CD8-positive, alpha-beta memory T cell (primary cell): ENCODE measurements around the gene ZC3H7A. TPM values are rescaled to one million over a fixed set of nuclear protein-coding genes. Genes with fewer than 3 reads are reported as not detected.
A peak's percentile ranks its signal among the peaks of the same experiment; 100 is the strongest.

Source experiments
- CTCF ChIA-PET: fragments of 350-600 bp; sonication (Branson Sonifier 250); formaldehyde crosslinking; loops from one replicate; lab custom pipeline; 2021; ENCODE audit warnings: antibody characterized with exemption; lab: Charles Lee
- POLR2A ChIA-PET: fragments of 350-600 bp; sonication (Branson Sonifier 250); formaldehyde crosslinking; loops from one replicate; lab custom pipeline; 2021; ENCODE audit warnings: antibody characterized with exemption; lab: Charles Lee
- DNase-seq, 5 donors: peaks; one replicate each; pipeline versions ENCODE4 v3.0.0 to v3.0.0-alpha.2; 2020 to 2022; ENCODE audit warnings: mixed read lengths in 1 of 5
- H3K27ac ChIP-seq: one replicate; pipeline ENCODE4 v1.7.0; 2013; ENCODE audit warnings: low read depth, mild to moderate bottlenecking, low read length, moderate library complexity
- H3K27me3 ChIP-seq: 2 replicates; pipeline ENCODE4 v1.7.0; 2013; ENCODE audit warnings: low read length, mild to moderate bottlenecking; ENCODE audit not compliant: insufficient read depth, poor library complexity, severe bottlenecking
- H3K36me3 ChIP-seq: 2 replicates; pipeline ENCODE4 v1.7.0; 2013; ENCODE audit warnings: mild to moderate bottlenecking, low read length, moderate library complexity; ENCODE audit not compliant: insufficient read depth
- H3K4me1 ChIP-seq: 2 replicates; pipeline ENCODE4 v1.7.0; 2013; ENCODE audit warnings: mild to moderate bottlenecking, low read length, moderate library complexity; ENCODE audit not compliant: insufficient read depth
- H3K4me3 ChIP-seq: 2 replicates; pipeline ENCODE4 v1.7.0; 2013; ENCODE audit warnings: mild to moderate bottlenecking, low read length
- H3K9me3 ChIP-seq: 2 replicates; pipeline ENCODE4 v1.7.0; 2013; ENCODE audit warnings: mild to moderate bottlenecking, low read length
- H3K27ac Mint-ChIP-seq, 8 donors: one replicate each; pipeline ENCODE4 v1.8.0; 2020 to 2021; ENCODE audit warnings: mixed read lengths in 8 of 8, mild to moderate bottlenecking in 6 of 8, inconsistent platforms in 3 of 8, moderate library complexity in 3 of 8
- H3K27me3 Mint-ChIP-seq, 2 donors: one replicate each; pipeline ENCODE4 v1.8.0; 2020 to 2021; ENCODE audit warnings: mixed read lengths in 2 of 2, mild to moderate bottlenecking in 1 of 2, moderate library complexity in 1 of 2
- H3K36me3 Mint-ChIP-seq, 3 donors: one replicate each; pipeline ENCODE4 v1.8.0; 2020 to 2021; ENCODE audit warnings: mixed read lengths in 3 of 3, inconsistent platforms in 1 of 3, mild to moderate bottlenecking in 1 of 3
- H3K4me1 Mint-ChIP-seq, 3 donors: one replicate each; pipeline ENCODE4 v1.8.0; 2020 to 2021; ENCODE audit warnings: mixed read lengths in 3 of 3, inconsistent platforms in 1 of 3, mild to moderate bottlenecking in 1 of 3
- H3K4me3 Mint-ChIP-seq, 7 donors: one replicate each; pipeline ENCODE4 v1.8.0; 2020 to 2021; ENCODE audit warnings: mixed read lengths in 7 of 7, mild to moderate bottlenecking in 6 of 7, moderate library complexity in 4 of 7, inconsistent platforms in 2 of 7
- H3K9me3 Mint-ChIP-seq, 5 donors: one replicate each; pipeline ENCODE4 v1.8.0; 2020 to 2022; ENCODE audit warnings: mixed read lengths in 5 of 5, mild to moderate bottlenecking in 3 of 5, moderate library complexity in 2 of 5, inconsistent platforms in 1 of 5
- polyA plus RNA-seq: library from polyadenylated mRNA; unstranded; fragments of 300-500 nt; fragmentation: Illumina TruSeq; gene quantifications from one replicate; pipeline ENCODE4 v1.2.3, GENCODE V29; 2021
- total RNA-seq, 2 experiments: library from RNA; stranded (reverse); gene quantifications; one replicate each; pipeline ENCODE4 v1.2.3, GENCODE V29; 2021

The ZC3H7A gene
- total and polyA plus RNA-seq, 3 experiments from 2014 or later: 35.6 to 54.2 (median 51.9) TPM

DNA sequence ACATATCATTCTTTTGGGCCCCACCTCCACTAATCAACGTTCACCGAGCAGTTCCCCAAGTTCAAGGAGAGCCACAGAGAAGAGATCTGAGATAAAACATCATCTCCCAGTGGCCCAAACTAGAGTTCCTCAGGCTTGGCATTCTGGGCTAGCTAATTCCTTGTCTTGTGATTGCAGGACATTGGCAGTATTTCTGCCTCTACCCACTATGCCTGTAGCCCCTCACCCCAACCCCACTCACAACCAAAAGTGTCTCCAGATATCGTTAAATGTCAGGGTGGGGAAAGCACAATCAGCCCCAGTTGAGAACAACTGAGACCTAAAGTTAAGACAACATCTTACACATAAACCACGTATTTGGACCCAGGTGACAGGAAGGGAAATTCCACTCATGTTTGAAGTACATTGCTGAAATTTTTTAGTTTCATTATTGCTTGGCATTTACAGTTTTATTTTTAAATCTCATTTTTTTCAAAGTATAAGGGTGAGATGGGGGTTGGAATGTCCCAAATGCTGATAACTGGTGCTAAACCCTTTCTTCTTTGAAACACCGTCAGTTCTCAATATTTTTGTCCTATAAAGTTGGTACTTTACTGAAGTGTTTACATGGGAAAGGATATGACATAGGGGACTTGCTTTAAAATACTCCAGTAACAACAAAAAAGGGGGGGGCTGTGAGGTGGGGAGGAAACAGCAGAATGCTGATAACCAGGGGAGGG, 13.6 kb downstream of the ZC3H7A start:
- Mint-ChIP-seq H3K36me3 (peaks cover 0 to 34% (median 3%) of the 10 kb centered on the region in 3 donors), H3K9me3 (no peaks in the 10 kb centered on the region), H3K4me1 (peaks cover 50 to 69% (median 66%) of the 10 kb centered on the region in 3 donors), H3K4me3 (peak overlapping the region; percentile 75 to 93 (median 86)), H3K27ac (peak overlapping the region; percentile 96 to 99 (median 98)), H3K27me3 (no peaks in the 10 kb centered on the region)
- H3K36me3 ChIP-seq: peaks cover 4% of the 10 kb centered on the region
- H3K27me3 ChIP-seq: no peaks in the 10 kb centered on the region
- peak overlapping the region; percentile 83 for H3K27ac ChIP-seq
- peaks cover 45% of the 10 kb centered on the region for H3K4me1 ChIP-seq
- ChIA-PET POLR2A (interaction anchor here (1.8 to 3.7 kb wide), 3 partner anchors 14 to 42 kb away, joined by 7 to 45 read pairs (median 9); partner anchors contain the start of genes TXNDC11 and ZC3H7A), CTCF (interaction anchor here (1.0 to 8.1 kb wide), 2 partner anchors 14 to 41 kb away, joined by 4 to 92 read pairs; partner anchors contain the start of genes TXNDC11 and ZC3H7A)
- H3K9me3 ChIP-seq: no peaks in the 10 kb centered on the region
- H3K4me3 ChIP-seq: peak overlapping the region; percentile 58
- DNase-seq: peak; percentile 24 to 81 (median 68)

DNA sequence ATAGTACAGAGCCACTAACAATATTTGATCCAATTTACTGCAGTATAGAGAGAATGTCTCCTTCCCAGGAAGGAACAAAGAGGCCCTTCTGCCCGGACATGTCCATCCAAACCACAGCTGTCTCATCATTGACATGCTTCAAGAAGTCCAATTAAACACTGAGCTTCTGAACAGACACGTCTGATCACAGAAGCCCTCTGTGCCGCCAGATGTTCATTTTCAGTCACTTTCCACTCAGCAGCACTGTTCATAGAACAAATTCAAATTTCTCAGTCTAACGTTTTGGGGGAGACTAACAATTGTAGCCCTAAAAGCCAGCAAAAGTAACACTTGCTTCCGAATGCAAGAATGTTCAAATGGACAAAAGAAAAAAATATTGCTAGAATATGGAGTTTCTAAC, 15.3 kb downstream of the ZC3H7A start:
- H3K9me3 Mint-ChIP-seq: no peaks in the 10 kb centered on the region
- no peaks in the 10 kb centered on the region for H3K27me3 Mint-ChIP-seq
- H3K27ac ChIP-seq: peak overlapping the region; percentile 83
- no peak overlapping the region for H3K4me3 ChIP-seq
- no peaks in the 10 kb centered on the region for H3K27me3 ChIP-seq
- H3K9me3 ChIP-seq: no peaks in the 10 kb centered on the region
- peaks cover 4% of the 10 kb centered on the region for H3K36me3 ChIP-seq
- H3K36me3 Mint-ChIP-seq: peaks cover 0 to 40% (median 3%) of the 10 kb centered on the region in 3 donors
- CTCF ChIA-PET: interaction anchor here (1.0 to 8.1 kb wide), 3 partner anchors 12 to 286 kb away, joined by 3 to 92 read pairs (median 6); partner anchors contain the start of gene ZC3H7A
- DNase-seq: no peak
- H3K27ac Mint-ChIP-seq: peak overlapping the region; percentile 86 to 99 (median 96)
- H3K4me1 ChIP-seq: peaks cover 39% of the 10 kb centered on the region
- H3K4me1 Mint-ChIP-seq: peaks cover 36 to 53% (median 49%) of the 10 kb centered on the region in 3 donors
- peak overlapping the region; percentile 0 to 84 (median 13) for H3K4me3 Mint-ChIP-seq
- POLR2A ChIA-PET: interaction anchor here (2.0 kb wide), 2 partner anchors 16 to 40 kb away, joined by 9 read pairs; partner anchors contain the start of genes TXNDC11 and ZC3H7A

DNA sequence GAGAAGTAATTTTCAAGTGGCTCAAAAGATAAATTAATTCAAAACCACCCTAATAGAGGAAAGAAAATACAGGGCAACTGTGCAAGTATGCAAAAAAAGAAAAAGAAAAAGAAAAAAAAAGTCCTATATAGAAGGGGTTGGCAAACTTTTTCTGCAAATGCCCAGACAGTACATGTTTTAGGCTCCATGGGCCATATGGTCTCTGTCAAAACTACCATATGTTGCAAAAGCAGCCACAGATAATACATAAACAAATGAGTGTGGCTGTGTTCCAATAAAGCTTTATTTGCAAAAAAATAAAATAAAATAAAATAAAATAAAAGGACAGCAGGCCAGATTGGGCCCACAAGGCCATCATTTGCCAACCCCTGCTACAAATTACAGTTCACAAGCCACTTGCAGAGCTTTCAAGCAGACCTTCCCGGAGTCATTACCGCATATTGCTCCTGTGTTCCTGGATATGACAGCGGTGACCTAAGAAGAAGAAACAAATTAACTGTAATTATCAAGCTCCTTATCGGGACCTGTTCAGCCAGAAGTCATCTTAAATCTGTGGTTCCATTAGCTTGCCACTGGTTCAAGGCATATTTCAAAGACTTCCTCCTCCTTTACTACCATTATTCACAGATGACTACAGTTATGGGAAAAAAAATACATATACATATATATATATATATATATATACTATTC, 15.9 kb downstream of the ZC3H7A start:
- H3K27ac Mint-ChIP-seq: peak overlapping the region; percentile 63 to 99 (median 96)
- Histone ChIP-seq H3K27ac (no peak overlapping the region), H3K4me1 (peaks cover 33% of the 10 kb centered on the region), H3K4me3 (no peak overlapping the region), H3K36me3 (peaks cover 10% of the 10 kb centered on the region), H3K9me3 (no peaks in the 10 kb centered on the region), H3K27me3 (no peaks in the 10 kb centered on the region)
- peaks cover 29 to 47% (median 43%) of the 10 kb centered on the region in 3 donors for H3K4me1 Mint-ChIP-seq
- H3K27me3 Mint-ChIP-seq: no peaks in the 10 kb centered on the region
- no peak overlapping the region for H3K4me3 Mint-ChIP-seq
- H3K36me3 Mint-ChIP-seq: peaks cover 0 to 46% (median 3%) of the 10 kb centered on the region in 3 donors
- ChIA-PET POLR2A (interaction anchor here (2.0 kb wide), 2 partner anchors 16 to 39 kb away, joined by 9 read pairs; partner anchors contain the start of genes TXNDC11 and ZC3H7A), CTCF (interaction anchor here (0.9 to 8.1 kb wide), 4 partner anchors 11 to 287 kb away, joined by 3 to 92 read pairs (median 4); partner anchors contain the start of gene ZC3H7A)
- DNase-seq: no peak
- H3K9me3 Mint-ChIP-seq: no peaks in the 10 kb centered on the region

DNA sequence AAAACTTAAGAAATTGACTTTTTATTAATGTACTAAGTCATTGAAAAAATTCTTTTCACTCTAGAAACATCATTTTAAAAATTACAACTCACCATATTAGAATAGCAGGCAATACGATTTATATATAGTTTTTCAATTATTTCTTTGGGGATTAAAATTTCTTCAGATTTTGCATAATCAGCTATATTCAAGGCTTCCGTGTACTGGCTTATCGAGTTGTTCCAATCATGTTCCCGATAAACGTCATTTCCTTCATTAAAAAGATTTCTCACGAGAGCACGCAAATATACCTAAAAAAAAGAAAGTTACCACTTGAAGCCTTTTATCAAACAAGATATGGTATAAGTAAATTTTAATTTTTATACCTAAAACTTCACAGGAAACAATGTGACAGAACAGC, 18.0 kb downstream of the ZC3H7A start:
- Histone ChIP-seq H3K27me3 (no peaks in the 10 kb centered on the region), H3K27ac (no peak overlapping the region), H3K36me3 (peaks cover 18% of the 10 kb centered on the region), H3K9me3 (no peaks in the 10 kb centered on the region), H3K4me3 (no peak overlapping the region), H3K4me1 (peaks cover 22% of the 10 kb centered on the region)
- Mint-ChIP-seq H3K36me3 (peaks cover 5 to 63% (median 8%) of the 10 kb centered on the region in 3 donors), H3K27ac (no peak overlapping the region), H3K9me3 (no peaks in the 10 kb centered on the region), H3K4me3 (no peak overlapping the region), H3K4me1 (peaks cover 23 to 33% (median 33%) of the 10 kb centered on the region in 3 donors), H3K27me3 (no peaks in the 10 kb centered on the region)
- no peak for DNase-seq
- ChIA-PET POLR2A (no interaction called here), CTCF (interaction anchor here (1.2 kb wide), 1 partner anchor 18 kb away, joined by 4 read pairs; the partner anchor contains the start of gene ZC3H7A)

DNA sequence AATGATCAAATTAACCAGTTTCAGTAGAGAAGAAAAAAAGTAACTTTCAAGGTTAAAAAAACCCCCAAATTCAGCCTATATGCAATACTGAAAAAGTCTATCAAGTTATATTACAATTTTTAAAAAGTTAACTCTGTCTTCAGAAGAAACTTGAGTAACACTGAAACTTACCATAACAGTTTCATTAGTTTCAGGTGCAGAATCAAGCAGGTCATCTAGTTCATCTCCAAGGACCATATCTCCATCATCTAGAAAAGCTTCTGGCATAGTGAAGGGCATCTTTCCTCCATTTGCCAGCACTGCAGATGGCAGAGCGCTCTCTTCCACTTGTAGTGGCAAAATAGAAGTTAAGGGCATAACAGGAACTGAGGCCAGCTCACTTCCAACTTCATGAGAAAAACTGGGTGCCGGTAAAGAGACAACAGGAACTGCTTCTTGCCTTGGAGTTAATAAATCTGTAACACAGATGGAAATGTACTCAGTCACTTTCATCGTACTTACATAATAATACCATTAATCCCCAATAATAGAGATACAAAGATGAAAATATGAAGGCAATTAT, 22.9 kb downstream of the ZC3H7A start:
- Mint-ChIP-seq H3K4me1 (no peaks in the 10 kb centered on the region), H3K9me3 (no peaks in the 10 kb centered on the region), H3K27me3 (no peaks in the 10 kb centered on the region), H3K4me3 (no peak overlapping the region), H3K27ac (peak overlapping the region in 3 of 8 donors; percentile 3 to 66 (median 47)), H3K36me3 (peaks cover 15 to 74% (median 15%) of the 10 kb centered on the region in 3 donors)
- peaks cover 32% of the 10 kb centered on the region for H3K36me3 ChIP-seq
- H3K27me3 ChIP-seq: no peaks in the 10 kb centered on the region
- no peak for DNase-seq
- no peak overlapping the region for H3K4me3 ChIP-seq
- ChIA-PET POLR2A (no interaction called here), CTCF (no interaction called here)
- no peak overlapping the region for H3K27ac ChIP-seq
- H3K4me1 ChIP-seq: no peaks in the 10 kb centered on the region
- no peaks in the 10 kb centered on the region for H3K9me3 ChIP-seq

DNA sequence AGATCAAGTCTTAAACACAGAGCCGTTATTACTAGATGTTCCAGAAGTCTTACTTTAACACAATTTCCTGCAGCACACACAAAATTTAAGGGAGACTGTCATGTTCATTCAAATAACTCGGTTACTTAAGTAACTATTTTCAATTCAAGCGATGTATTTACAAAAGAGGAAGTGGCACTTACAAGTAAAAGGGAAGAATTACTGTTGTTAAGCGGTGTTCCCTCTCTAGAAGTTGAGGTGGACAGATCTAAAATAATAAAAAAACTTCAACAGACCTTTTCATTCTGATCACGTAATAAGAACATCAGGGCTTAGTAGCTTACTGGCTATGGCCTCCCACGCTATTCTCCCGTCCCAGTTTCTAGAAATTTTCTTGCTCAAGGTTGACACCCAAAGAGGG, 28.2 kb downstream of the ZC3H7A start:
- Histone ChIP-seq H3K27ac (no peak overlapping the region), H3K27me3 (no peaks in the 10 kb centered on the region), H3K36me3 (peaks cover 47% of the 10 kb centered on the region), H3K4me1 (no peaks in the 10 kb centered on the region), H3K9me3 (no peaks in the 10 kb centered on the region), H3K4me3 (no peak overlapping the region)
- H3K4me3 Mint-ChIP-seq: no peak overlapping the region
- no peaks in the 10 kb centered on the region for H3K9me3 Mint-ChIP-seq
- ChIA-PET POLR2A (no interaction called here), CTCF (interaction anchor here (1.6 to 2.0 kb wide), 2 partner anchors 12 to 28 kb away, joined by 6 to 8 read pairs; partner anchors contain the start of gene ZC3H7A)
- DNase-seq: no peak
- H3K36me3 Mint-ChIP-seq: peaks cover 8 to 79% (median 31%) of the 10 kb centered on the region in 3 donors
- H3K4me1 Mint-ChIP-seq: peaks cover 0 to 4% (median 0%) of the 10 kb centered on the region in 3 donors
- no peaks in the 10 kb centered on the region for H3K27me3 Mint-ChIP-seq
- H3K27ac Mint-ChIP-seq: peak overlapping the region in 4 of 8 donors; percentile 7 to 82 (median 72)

DNA sequence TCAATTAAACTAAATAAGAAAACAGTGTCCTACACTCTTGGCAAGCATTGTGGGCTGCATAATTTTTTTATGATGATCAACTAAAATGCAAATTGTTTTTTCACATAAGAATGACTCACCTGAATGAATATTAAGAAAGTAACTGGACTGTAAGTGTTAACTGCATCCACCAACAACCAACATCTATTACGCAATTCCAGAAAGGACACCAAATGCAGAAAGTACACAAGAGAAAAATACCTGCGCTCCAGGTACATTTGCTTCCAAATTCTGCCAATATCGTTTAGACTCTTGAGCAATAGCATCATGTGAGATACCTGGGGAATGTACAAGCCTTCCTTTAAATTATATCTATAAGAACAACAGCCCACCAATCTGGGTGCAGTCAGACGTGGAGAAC, 34.6 kb downstream of the ZC3H7A start:
- Histone ChIP-seq H3K4me3 (no peak overlapping the region), H3K27me3 (no peaks in the 10 kb centered on the region), H3K36me3 (peaks cover 64% of the 10 kb centered on the region), H3K4me1 (no peaks in the 10 kb centered on the region), H3K27ac (no peak overlapping the region), H3K9me3 (no peaks in the 10 kb centered on the region)
- Mint-ChIP-seq H3K4me3 (no peak overlapping the region), H3K4me1 (no peaks in the 10 kb centered on the region), H3K9me3 (no peaks in the 10 kb centered on the region), H3K36me3 (peaks cover 7 to 84% (median 45%) of the 10 kb centered on the region in 3 donors), H3K27me3 (no peaks in the 10 kb centered on the region), H3K27ac (peak overlapping the region in 1 of 8 donors; percentile 29)
- CTCF ChIA-PET: no interaction called here
- POLR2A ChIA-PET: no interaction called here
- DNase-seq: no peak
